ENCODE measurements around the gene CHST15.

The CHST15 gene

GRCh38 chr10:124063750-124064603 is 29.4 kb downstream of the CHST15 start:
- peak; percentile 37 for DNase-seq

- no peak for DNase-seq
These were observed 31.0 kb downstream of the CHST15 start for GRCh38 chr10:124062390-124062789.

DNA sequence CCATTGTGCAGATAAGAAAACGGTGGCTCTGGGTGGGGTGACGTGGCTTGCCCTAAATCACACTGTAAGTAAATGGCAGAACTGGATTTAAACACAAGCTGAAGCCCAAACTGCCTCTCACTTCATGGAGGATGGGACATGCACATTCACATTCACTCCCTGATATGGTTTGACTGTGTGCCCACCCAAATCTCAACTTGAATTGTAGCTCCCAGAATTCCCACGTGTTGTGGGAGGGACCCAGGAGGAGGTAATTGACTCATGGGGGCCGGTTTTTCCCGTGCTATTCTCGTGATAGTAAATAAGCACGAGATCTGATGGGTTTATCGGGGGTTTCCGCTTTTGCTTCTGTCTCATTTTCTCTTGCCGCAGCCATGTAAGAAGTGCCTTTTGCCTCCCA is 32.4 kb downstream of the CHST15 start:
- DNase-seq: no peak

- no peak for DNase-seq
These were observed 33.2 kb downstream of the CHST15 start for GRCh38 chr10:124060148-124060720.

GRCh38 chr10:124059551-124059950 is 33.8 kb downstream of the CHST15 start:
- DNase-seq: no peak

GRCh38 chr10:124058346-124059003 is 34.9 kb downstream of the CHST15 start:
- DNase-seq: no peak

DNA sequence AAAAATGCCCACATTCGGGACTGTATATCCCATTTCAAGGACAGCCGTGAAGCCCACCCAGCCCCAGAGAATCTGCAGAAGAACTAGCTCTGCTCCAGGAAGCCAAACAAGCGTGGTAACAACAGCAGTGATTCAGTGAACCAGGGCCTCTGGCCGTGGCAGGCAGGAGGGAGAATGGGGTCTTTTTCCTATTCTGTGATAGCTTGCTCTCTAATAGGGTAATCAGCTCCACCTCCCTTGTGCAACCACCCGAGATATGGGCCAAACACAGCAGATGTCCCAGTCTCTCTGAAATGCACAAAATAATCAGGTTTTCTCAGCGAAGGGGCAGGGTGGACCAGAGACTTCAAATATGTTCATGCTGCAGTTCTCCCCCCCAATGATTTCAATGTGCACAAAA is 35.8 kb downstream of the CHST15 start:
- no peak for DNase-seq

DNA sequence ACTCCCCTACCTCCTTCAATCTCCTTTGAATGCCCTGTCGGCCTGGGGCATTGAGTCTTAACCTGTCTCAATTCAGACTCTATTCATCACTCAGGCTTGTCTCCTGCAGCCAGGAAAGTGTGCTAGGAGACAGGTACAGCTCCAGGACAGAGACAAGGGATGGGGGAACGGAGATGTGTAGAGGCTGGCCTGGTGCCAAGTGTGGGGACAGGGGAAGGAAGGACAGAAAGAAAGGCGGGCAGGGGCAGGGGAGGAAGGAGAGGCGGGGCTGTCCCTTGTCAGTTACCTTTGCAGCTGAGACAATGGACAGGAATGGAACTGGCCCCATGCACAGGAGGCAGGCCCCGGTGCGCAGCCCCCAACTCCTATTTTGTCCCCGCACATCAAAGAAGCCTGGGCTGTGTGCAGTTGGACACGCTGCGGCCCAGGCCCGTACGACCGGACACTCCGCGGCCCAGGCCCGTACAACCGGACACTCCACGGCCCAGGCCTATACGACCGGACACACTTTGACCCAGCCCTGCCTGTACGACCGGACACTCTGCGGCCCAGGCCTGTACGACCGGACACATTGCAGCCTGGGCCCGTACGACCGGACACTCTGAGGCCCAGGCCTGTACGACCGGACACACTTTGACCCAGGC is 36.9 kb downstream of the CHST15 start:
- no peak for DNase-seq

DNA sequence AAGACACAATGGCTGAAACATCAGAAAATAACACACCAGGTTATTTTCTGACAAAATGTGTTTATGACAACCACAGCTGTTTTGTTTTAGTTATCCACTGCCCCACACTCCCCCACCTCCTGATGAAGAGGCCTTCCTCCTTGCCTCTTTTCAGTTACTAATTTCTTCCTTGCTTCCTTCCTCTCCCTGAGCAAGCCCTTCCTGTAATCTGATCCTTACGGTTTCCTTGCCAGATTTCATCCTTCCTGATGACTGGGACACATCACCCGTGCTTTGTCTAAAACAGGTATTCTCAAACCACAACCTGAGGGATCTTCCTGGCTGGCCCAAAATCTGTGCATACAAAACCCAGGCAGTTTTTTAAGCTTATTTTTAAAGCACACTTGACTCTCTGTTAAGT is 39.4 kb downstream of the CHST15 start:
- no peak for DNase-seq

DNA sequence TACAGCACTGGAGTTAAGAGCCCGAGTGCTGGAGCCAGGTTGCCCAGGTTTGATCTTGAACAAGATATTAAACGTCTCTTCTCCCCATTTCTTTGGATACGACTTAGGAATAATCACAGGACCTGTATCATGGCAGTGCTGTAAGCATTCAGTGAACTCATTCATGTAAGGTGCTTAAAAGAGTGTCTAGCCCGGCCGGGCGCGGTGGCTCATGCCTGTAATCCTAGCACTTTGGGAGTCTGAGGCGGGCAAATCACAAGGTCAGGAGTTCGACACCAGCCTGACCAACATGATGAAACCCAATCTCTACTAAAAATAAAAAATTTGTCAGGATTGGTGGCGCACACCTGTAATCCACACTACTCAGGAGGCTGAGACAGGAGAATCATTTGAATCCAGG is 40.8 kb downstream of the CHST15 start:
- DNase-seq: no peak

DNA sequence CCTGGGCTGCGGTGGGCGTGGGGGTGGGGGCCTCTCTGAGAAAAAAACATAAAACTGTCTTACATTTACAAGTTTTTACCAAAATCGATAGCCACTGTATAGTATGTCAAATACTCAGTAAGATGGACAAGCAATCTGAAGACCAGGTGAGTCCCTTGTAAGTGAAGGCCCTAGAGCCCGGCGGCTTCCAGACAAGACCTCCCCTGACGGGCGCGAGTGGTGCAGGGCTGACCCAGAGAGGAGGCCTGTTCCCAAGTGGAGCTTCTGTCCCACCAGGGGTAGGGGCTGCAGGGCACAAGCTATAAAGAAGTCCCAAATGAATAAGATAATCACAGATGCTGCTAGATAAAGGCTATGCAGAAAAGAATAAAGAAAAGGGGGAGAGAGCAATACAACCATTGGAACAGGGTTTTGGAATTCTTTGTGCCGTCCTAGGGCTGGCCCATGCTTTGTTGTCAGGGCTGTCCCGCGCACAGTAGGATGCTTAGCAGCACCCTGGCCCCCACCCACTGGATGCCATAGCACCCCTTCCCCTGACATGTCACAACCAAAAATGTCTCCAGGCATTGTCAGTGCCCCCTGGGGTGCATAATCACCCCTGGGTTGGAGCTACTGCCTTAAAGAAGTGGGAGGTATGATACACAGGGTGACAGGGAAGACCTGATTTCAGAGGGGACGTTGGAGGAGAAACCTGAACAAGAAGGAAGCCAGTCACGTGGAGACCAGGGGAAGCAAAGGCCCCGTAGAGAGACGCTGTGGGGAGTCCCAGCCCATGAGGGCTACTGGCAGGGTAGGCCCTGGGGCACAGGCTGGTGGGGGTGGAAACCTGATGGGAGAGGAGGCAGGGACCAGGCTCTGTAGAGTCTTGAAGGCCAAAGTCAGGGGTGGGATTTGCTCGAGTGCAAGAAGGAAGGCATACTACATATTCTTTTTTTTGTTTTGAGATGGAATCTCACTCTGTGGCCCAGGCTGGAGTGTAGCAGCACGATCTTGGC is 43.1 kb downstream of the CHST15 start:
- no peak for DNase-seq

DNA sequence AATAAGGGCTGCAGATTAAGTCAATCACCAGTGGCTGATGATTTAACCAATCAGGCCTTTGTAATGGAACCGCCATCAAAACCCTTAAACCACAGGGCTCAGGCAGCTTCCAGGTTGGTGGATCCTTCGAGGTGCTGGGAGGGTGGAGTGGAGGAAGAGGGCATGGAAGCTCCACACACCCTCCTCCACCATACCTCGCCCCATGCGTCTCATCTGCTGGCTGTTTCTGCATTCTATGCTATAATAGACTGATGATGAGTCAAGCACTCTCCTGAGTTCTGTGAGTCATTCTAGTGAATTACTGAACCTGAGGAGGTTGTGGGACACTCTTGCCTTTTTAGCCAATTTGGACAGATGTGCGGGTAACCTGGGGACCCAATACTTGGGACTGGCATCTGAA is 43.9 kb downstream of the CHST15 start:
- DNase-seq: no peak

DNA sequence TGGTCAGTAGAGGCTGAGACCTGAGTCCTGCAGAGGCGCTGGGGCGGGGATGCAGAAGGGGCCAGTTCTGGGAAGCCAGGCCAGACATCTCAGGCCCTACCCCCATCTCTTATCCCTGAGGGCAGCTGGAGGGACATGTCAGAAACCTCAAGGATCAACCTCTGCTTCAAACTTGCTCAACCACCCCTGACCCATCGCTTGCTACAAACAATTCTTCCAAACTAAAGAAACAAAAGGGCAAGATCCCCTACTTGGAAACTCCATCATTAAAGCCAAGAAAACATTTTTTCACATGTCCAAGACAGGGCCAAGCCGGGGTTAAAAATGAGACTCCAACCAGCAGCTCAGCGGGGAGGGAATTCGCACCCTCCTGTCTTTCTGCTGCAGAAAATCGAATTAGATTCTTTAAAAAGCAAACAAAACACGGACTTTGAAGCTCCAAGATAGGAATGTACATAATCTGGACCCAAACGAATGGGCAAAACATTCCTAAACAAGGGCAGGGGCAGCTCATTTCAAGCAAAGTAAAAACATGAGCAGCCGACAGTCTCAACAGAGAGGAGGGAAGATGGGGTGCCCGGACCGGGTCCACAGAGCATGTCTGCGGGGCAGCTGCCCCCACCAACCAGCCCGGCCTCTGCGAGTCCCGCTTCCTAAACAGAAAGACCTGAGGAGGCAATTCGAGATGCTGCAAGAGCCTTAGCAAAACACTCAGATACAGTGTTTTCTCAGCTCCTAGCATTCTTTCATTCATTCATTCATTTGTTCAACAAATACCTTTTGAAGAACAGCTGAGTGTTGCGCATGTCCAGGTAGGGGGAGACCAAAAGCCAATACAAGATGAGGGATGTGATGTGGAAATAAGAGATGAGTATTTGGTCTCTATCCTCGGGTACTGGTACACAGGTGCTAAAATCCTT is 44.8 kb downstream of the CHST15 start:
- no peak for DNase-seq

- no peak for DNase-seq
These were observed 45.8 kb downstream of the CHST15 start for GRCh38 chr10:124047427-124048152.

DNA sequence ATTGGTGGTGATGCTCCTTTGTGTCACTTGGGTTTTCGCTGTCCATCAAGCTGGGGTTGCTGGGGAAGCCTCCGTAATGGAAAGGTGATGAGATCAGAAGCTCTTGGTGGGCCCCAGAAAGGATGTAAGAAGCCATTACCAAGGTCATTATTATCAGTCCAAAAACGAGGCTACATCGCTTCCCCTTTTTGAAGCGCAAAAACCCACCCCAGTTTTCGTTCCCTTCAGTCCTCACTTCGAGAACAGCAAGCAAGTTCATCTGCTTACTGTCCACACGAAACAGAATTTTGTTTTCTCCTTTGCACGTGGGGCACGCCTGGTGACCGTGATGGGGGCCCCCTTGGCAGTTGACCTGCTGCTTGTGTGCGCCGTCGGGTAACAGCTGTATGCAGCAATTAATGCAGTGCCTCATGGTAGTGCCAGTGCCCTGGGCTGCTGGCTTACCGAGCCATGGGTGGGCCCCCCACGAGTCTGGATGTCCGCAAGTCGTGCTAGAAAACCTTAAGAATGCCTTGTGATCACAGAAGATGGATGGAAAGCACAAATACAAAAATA is 47.5 kb downstream of the CHST15 start:
- DNase-seq: no peak

GRCh38 chr10:124045276-124045675 is 48.1 kb downstream of the CHST15 start:
- DNase-seq: no peak

DNA sequence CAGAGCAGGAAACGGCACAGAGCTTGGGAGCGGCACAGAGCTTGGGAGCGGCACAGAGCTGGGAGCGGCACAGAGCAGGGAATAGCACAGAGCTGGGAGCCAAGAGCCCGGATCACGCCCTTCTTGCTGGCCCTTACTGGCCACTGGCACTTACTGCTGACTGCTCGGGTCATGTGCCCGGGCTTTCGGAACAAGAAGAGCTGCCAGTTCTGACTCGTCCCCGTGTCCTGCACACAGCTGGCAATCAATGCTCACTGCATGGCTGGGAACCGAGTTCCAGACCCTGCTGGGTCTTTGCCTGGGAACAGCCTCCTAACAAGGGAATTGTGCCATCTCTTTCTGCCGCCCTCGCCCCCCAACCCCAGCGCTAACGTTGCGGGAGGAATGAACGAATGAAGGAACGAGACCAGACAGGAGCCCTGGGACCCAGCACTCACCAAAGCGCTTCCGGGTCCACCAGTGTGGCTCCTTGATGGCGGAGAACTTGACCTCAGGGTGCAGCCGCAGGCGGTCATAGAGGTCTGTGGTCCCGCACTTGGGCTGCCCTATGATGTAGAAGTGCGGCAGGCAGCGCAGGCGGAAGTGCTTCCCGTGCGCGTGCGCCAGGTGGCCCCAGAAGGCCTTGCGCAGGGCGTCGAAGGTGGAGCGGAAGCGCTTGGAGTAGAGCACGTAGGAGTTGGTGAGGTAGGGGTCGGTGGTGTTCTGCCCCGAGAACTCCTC is 49.1 kb downstream of the CHST15 start:
- no peak for DNase-seq

DNA sequence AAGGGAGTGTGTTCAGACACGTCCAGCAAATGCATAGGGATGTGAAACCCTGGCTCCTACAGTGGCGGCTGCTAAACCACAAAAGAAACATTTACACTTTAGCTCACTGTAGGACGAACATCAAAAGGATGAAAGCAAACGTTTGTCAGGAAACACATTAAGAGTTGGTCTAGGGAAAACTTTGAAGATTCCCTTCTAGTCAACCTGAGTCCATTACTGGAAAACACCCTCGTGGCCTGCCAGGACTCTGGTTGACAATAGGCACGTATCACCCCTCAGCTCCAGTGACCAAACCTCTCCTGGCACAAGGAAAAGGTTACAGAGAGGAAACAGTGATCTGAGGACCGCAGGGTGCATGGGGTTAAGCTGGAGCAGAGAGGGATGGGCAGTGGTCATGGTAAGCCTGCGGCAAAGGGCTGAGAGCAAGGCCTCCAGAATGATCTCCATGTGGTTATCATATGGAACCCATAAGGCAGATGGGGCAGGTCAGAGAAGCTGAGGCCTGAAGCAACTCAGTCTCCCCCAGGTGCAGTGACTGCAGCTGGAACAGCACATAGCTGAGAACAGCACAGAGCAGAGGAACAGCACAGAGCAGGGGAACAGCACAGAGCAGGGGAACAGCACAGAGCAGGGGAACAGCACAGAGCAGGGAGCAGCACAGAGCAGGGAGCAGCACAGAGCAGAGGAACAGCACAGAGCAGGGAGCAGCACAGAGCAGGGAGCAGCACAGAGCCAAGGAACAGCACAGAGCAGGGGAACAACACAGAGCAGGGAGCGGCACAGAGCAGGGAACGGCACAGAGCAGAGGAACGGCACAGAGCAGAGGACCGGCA is 49.9 kb downstream of the CHST15 start:
- DNase-seq: peak; percentile 55

Measured in CD4-positive, alpha-beta T cell treated with Interleukin-15 for 1 hour (primary cell).